ENCODE results near the gene POLR2I.
A peak's percentile ranks its signal among the peaks of the same experiment; 100 is the strongest.

POLR2I gene

GRCh38 chr19:36141039-36141927 is 26.6 kb upstream of the POLR2I start (continued):
- no peak for TF ChIP-seq ZNF580 (tag by site-specific recombination; IDR thresholded peaks at IDR 0.05)
- TF ChIP-seq KLF1 (tag by site-specific recombination; IDR thresholded peaks at IDR 0.05) = peak; percentile 61
- no peak for TF ChIP-seq ZNF16 (tag by site-specific recombination; IDR thresholded peaks at IDR 0.05; ENCODE audit: low read depth)
- TF ChIP-seq PRDM10 (tag by site-specific recombination; IDR thresholded peaks at IDR 0.05) = peak; percentile 60; the same call in 1 of the 2 replicates
- TF ChIP-seq ZFHX2 (tag by site-specific recombination; conservative IDR thresholded peaks at IDR 0.05) = peak; percentile 5; the same call in 1 of the 2 replicates
- TF ChIP-seq ZNF514 (tag by site-specific recombination; IDR thresholded peaks at IDR 0.05) = no peak
- TF ChIP-seq BCL11A (tag by site-specific recombination; IDR thresholded peaks at IDR 0.05; ENCODE audit: low read depth) = no peak
- TF ChIP-seq ZNF214 (tag by site-specific recombination; IDR thresholded peaks at IDR 0.05; ENCODE audit: borderline replicate concordance) = no peak
- TF ChIP-seq GLIS1 (tag by site-specific recombination; IDR thresholded peaks at IDR 0.05) = peak; percentile 52
- peak; percentile 28; the same call in 1 of the 2 replicates for TF ChIP-seq ZNF280D (tag by site-specific recombination; IDR thresholded peaks at IDR 0.05)
- TF ChIP-seq ZNF521 (tag by site-specific recombination; IDR thresholded peaks at IDR 0.05) = no peak
- TF ChIP-seq KLF8 (tag by site-specific recombination; IDR thresholded peaks at IDR 0.05) = peak; percentile 79
- TF ChIP-seq ZNF843 (tag by site-specific recombination; IDR thresholded peaks at IDR 0.05) = no peak
- no peak for TF ChIP-seq MZF1 (tag by site-specific recombination; IDR thresholded peaks at IDR 0.05; ENCODE audit: borderline replicate concordance)
- TF ChIP-seq ZNF692 (tag by site-specific recombination; IDR thresholded peaks at IDR 0.05) = peak; percentile 98
- TF ChIP-seq ZNF548 (tag by site-specific recombination; IDR thresholded peaks at IDR 0.05) = no peak
- TF ChIP-seq SP2 (tag by site-specific recombination; IDR thresholded peaks at IDR 0.05) = peak; percentile 95
- TF ChIP-seq ZNF362 (tag by site-specific recombination; IDR thresholded peaks at IDR 0.05) = no peak
- TF ChIP-seq ZEB2 (tag by site-specific recombination; IDR thresholded peaks at IDR 0.05) = peak; percentile 71
- no peak for TF ChIP-seq ZNF2 (tag by site-specific recombination; IDR thresholded peaks at IDR 0.05)
- TF ChIP-seq KLF17 (tag by site-specific recombination; IDR thresholded peaks at IDR 0.05) = peak; percentile 49
- TF ChIP-seq ZBTB26 (tag by site-specific recombination; optimal IDR thresholded peaks at IDR 0.05) = no peak
- no peak for TF ChIP-seq ZNF354C (tag by site-specific recombination; IDR thresholded peaks at IDR 0.05; ENCODE audit: borderline replicate concordance, low read depth)
- peak; percentile 59; the same call in 1 of the 2 replicates for TF ChIP-seq ZBTB21 (tag by site-specific recombination; IDR thresholded peaks at IDR 0.05)
